Prostate gland (tissue), 2 donors: Measurements from ENCODE around the gene UBQLN1.

Experiments used
- POLR2A ChIP-seq: fragments of 450-650 bp; IDR thresholded peaks from one replicate; pipeline ENCODE4 v1.6.1; 2016; ENCODE audit warnings: antibody characterized with exemption, mild to moderate bottlenecking
- POLR2AphosphoS5 ChIP-seq: sonication (generic); formaldehyde crosslinking; IDR thresholded peaks from one replicate; pipeline ENCODE4 v1.6.1; 2017; ENCODE audit warnings: antibody characterized with exemption
- TF ChIP-seq, protein P1 (sequence below), 4 experiments: fragments of 200-600 bp in 2 of 4; fragments of 450-650 bp in 2 of 4; sonication (generic) in 2 of 4; IDR thresholded peaks; 1 replicate in 3 of 4; 2 replicates in 1 of 4; pipeline ENCODE4 v1.5.1; 2016 to 2019; ENCODE audit warnings: antibody characterized with exemption in 4 of 4, mild to moderate bottlenecking in 2 of 4, moderate library complexity in 2 of 4

DNA sequence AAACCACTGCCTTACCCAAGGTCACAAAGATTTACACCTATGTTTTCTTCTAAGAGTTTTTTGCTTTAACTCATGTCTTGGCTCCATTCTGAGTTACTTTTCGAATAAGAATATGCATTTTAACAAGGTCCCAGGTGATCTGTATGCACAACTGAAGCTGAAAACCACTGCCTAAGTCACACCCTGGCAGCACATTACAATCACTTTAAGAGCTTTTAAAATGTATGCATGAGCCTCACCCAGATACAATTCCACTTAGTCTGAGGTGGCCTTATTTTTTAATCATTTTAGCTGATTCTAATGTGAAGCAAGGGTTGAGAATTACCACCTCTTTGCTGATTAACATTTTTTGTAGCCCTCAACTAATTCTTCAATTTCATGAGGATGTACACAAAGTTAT is 55.3 kb downstream of the UBQLN1 start:
- TF ChIP-seq, protein P1, sequence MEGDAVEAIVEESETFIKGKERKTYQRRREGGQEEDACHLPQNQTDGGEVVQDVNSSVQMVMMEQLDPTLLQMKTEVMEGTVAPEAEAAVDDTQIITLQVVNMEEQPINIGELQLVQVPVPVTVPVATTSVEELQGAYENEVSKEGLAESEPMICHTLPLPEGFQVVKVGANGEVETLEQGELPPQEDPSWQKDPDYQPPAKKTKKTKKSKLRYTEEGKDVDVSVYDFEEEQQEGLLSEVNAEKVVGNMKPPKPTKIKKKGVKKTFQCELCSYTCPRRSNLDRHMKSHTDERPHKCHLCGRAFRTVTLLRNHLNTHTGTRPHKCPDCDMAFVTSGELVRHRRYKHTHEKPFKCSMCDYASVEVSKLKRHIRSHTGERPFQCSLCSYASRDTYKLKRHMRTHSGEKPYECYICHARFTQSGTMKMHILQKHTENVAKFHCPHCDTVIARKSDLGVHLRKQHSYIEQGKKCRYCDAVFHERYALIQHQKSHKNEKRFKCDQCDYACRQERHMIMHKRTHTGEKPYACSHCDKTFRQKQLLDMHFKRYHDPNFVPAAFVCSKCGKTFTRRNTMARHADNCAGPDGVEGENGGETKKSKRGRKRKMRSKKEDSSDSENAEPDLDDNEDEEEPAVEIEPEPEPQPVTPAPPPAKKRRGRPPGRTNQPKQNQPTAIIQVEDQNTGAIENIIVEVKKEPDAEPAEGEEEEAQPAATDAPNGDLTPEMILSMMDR (IDR thresholded peaks at IDR 0.05): no peak
- TF ChIP-seq POLR2A (no peak), POLR2AphosphoS5 (no peak)
